Amniotic epithelial cell (primary cell): ENCODE data around the gene NHEJ1.
"Not testable (repeated sequence)": the region's sequence is repeated elsewhere in the genome, so short reads cannot be mapped to it uniquely, and the experiment has no call there.

ENCODE experiments used
- DNase-seq: peaks from one replicate; pipeline ENCODE4 v3.0.0-alpha.2; 2010; ENCODE audit warnings: low read depth

Gene NHEJ1

GRCh38 chr2:219160186-219161017 is at the start of gene NHEJ1:
Gene NHEJ1 (minus strand): TSS chr2:219160815. CDS start chr2:219158362, 2,453 bp downstream.
- DNase-seq = peak; percentile 87

GRCh38 chr2:219209236-219210195 is 48.9 kb upstream of the NHEJ1 start:
- DNase-seq = no peak

GRCh38 chr2:219207884-219208740 is 47.5 kb upstream of the NHEJ1 start:
- peak; percentile 34 for DNase-seq

- DNase-seq = peak; percentile 7
These were observed 46.7 kb upstream of the NHEJ1 start for GRCh38 chr2:219207134-219207883.

- peak; percentile 83 for DNase-seq
These were observed 45.9 kb upstream of the NHEJ1 start, which contains the start of gene ZFAND2B for GRCh38 chr2:219206328-219207133. Gene ZFAND2B (plus strand): TSS chr2:219206782. CDS start chr2:219206988, 206 bp downstream.

- DNase-seq = no peak
These were observed 45.3 kb upstream of the NHEJ1 start for GRCh38 chr2:219205981-219206327.

- DNase-seq = no peak
These were observed 44.5 kb upstream of the NHEJ1 start for GRCh38 chr2:219205165-219205538.

- no peak for DNase-seq
These were observed 44.0 kb upstream of the NHEJ1 start for GRCh38 chr2:219204425-219205164.

GRCh38 chr2:219201331-219201730 is 40.7 kb upstream of the NHEJ1 start:
- not testable (repeated sequence) for DNase-seq

GRCh38 chr2:219200502-219201326 is 40.1 kb upstream of the NHEJ1 start:
- not testable (repeated sequence) for DNase-seq

GRCh38 chr2:219199470-219200211 is 39.0 kb upstream of the NHEJ1 start:
- no peak for DNase-seq

GRCh38 chr2:219198974-219199373 is 38.4 kb upstream of the NHEJ1 start:
- no peak for DNase-seq

GRCh38 chr2:219197388-219197787 is 36.8 kb upstream of the NHEJ1 start:
- DNase-seq = no peak

- DNase-seq = no peak
These were observed 26.3 kb upstream of the NHEJ1 start for GRCh38 chr2:219186754-219187456.

- DNase-seq = no peak
These were observed 23.5 kb upstream of the NHEJ1 start for GRCh38 chr2:219184121-219184520.

- no peak for DNase-seq
These were observed 22.6 kb upstream of the NHEJ1 start for GRCh38 chr2:219183151-219183772.
